GM21367 (cell line): ENCODE results near the gene SMARCE1.
A peak's percentile ranks its signal among the peaks of the same experiment; 100 is the strongest.

Experiments
- ATAC-seq: cut with Tn5 transposase; IDR thresholded peaks from one replicate; pipeline ENCODE4 v1.9.1; 2021; ENCODE audit not compliant: unreplicated experiment

Gene SMARCE1

GRCh38 chr17:40612599-40613244 is 34.9 kb downstream of the SMARCE1 start:
- no peak for ATAC-seq

GRCh38 chr17:40611840-40612474 is 35.7 kb downstream of the SMARCE1 start:
- ATAC-seq: no peak

- no peak for ATAC-seq
Measured at GRCh38 chr17:40610359-40610758, 37.3 kb downstream of the SMARCE1 start.

- ATAC-seq: no peak
Measured at GRCh38 chr17:40608061-40608581, 39.5 kb downstream of the SMARCE1 start.

GRCh38 chr17:40607641-40608040 is 40.0 kb downstream of the SMARCE1 start:
- ATAC-seq: no peak

GRCh38 chr17:40606548-40607353 is 40.9 kb downstream of the SMARCE1 start:
- ATAC-seq: no peak

GRCh38 chr17:40605306-40605705 is 42.3 kb downstream of the SMARCE1 start:
- no peak for ATAC-seq

GRCh38 chr17:40604327-40605080 is 43.1 kb downstream of the SMARCE1 start:
- ATAC-seq: no peak

GRCh38 chr17:40602445-40603443 is 44.9 kb downstream of the SMARCE1 start:
- no peak for ATAC-seq

- ATAC-seq: no peak
Measured at GRCh38 chr17:40600486-40601046, 47.1 kb downstream of the SMARCE1 start.

- ATAC-seq: no peak
Measured at GRCh38 chr17:40599468-40599763, 48.2 kb downstream of the SMARCE1 start.

GRCh38 chr17:40598619-40599467 is 48.8 kb downstream of the SMARCE1 start:
- ATAC-seq: peak; percentile 48

GRCh38 chr17:40598301-40598618 is 49.4 kb downstream of the SMARCE1 start:
- ATAC-seq: no peak

GRCh38 chr17:40597556-40598300 is 49.9 kb downstream of the SMARCE1 start:
- no peak for ATAC-seq

GRCh38 chr17:40597156-40597555 is 50.5 kb downstream of the SMARCE1 start:
- no peak for ATAC-seq

GRCh38 chr17:40596261-40596919 is 51.2 kb downstream of the SMARCE1 start:
- ATAC-seq: no peak

- no peak for ATAC-seq
Measured at GRCh38 chr17:40590742-40591141, 56.9 kb downstream of the SMARCE1 start.

GRCh38 chr17:40588552-40588951 is 59.1 kb downstream of the SMARCE1 start:
- ATAC-seq: no peak
